Central memory CD4-positive, alpha-beta T cell (primary cell): ENCODE data around the gene STOML2.
"Not testable (repeated sequence)": the region's sequence is repeated elsewhere in the genome, so short reads cannot be mapped to it uniquely, and the experiment has no call there.

ENCODE experiments used
- DNase-seq: peaks from one replicate; pipeline ENCODE4 v3.0.0; 2022
- total RNA-seq, 3 experiments: gene quantifications; one replicate each; lab custom pipeline; 2026; lab: John Stamatoyannopoulos, UW

STOML2 gene, protein sequence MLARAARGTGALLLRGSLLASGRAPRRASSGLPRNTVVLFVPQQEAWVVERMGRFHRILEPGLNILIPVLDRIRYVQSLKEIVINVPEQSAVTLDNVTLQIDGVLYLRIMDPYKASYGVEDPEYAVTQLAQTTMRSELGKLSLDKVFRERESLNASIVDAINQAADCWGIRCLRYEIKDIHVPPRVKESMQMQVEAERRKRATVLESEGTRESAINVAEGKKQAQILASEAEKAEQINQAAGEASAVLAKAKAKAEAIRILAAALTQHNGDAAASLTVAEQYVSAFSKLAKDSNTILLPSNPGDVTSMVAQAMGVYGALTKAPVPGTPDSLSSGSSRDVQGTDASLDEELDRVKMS
- 20.6 to 168 (median 44.7) reads per million in 3 experiments for total RNA-seq

DNA sequence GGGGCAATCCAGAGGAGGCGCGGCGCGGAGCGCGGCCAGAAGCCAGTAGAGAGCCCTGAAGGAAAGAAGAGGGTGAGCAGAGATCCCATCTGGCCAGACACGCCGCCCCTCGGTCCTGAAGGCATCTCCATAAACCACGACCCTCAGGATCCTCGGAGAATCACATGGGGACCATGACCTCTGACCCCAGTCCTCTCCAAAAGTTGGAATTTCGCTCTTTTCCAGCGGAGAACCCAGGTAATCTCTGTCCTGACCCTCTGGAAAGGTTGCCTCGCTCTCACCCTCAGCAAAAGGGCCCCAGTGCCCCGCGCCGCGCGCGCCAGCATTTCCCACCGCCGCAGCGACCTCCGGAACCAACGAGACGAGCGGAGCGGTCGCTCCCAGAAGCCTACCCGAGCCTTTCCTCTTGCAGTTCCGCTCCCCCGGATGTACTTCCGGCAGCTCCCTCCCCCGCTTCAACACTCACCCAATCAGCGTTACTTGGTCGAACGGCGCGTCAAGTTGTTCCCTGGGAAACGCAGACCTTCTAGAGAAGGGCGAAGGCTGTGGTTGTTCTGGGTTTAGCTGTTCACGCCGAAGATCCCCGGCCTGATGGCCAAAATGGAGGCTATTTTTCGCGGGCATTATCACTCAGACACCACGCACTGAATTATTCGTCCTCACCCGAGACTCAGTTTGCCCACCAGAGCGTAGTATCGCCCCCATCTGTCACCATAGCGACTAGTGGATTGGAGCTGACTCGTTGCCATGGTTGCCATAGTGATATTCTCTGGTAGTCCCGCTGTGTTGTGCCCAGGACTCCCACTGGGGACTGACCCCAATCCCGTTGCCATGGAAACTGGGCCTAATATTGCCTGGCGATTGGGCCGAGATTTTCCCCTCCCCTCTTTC lies at the start of gene STOML2:
Gene STOML2 (minus strand): TSS at position 363 of the 891 bp plus-strand sequence. CDS start 37 bp downstream, at position 326.
- DNase-seq, result peak; percentile 93

DNA sequence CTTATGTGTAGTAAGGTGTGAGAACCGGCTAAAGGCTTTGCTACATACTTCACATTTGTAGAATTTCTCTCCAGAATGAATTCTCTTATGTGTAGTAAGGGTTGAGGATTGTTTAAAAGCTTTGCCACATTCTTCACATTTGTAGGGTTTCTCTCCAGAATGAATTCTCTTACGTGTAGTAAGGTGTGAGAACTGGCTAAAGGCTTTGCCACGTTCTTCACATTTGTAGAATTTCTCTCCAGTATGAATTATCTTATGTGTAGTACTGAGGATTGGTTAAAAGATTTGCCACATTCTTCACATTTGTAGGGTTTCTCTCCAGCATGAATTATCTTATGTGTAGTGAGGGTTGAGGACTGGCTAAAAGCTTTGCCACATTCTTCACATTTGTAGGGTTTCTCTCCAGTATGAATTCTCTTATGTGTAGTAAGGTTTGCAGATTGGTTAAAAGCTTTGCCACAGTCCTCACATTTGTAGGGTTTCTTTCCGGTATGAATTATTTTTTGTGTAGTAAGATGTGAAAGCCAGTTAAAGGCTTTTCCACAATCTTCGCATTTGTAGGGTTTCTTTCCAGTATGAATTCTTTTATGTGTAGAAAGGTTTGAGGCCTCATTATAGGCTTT lies 45.1 kb upstream of the STOML2 start:
- DNase-seq, result not testable (repeated sequence)

DNA sequence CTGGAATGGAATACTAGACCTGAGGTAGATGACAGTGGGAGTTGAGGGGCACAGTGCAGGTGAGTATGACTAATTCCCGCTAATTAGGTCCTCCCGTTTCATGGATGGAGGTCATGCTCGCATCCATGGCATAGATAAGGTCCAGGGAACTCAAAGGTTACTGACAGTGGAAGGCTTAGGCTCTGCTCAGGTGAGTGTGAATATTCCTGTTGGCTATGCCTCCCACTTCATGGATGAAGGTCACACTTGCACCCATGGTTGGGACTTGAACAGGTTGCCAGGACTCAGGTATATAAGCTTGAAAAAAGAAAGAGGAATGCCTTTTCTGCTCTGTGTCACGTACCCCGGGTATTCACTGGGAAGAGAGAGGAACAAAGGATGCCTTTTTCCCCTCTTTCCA lies 39.1 kb upstream of the STOML2 start:
- no peak for DNase-seq

- DNase-seq, result no peak
These were observed 37.2 kb upstream of the STOML2 start for GRCh38 chr9:35140093-35140492.

DNA sequence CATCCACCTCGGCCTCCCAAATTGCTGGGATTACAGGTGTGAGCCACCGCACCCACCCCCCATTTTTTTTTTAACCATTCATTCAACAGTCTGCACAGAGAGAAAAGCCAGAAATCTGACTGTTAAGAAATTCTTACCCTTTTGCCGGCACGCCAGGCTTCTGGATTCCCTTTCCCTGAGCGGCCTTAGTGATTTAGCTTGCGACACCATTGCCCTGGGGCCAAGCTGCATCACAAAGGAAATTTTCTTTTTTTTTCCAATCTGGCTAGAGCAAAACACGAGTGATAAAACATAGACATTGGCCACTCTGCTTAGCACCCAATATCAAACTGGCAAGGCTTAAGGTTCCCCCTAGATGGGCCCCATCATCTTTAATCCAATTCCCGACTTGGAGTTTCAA lies 33.9 kb upstream of the STOML2 start:
- DNase-seq, result no peak

DNA sequence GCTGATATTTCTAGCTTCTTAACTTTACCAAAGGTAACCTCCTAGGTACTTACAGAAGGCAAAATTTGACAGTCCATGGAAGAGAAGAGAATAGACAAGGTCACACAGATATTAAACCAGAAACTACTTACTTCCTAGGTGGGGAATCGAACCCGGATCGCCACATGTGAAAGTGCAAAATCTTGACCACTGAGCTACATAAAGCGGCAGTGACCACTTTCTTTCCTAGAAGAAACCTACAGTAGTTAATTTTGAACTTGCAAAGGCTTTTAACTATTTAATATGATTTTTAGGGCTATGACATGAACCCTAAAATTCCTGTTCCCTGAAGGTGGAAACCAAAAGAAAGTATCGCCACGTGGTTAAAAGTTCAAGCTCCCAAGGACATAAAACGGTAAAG lies 33.1 kb upstream of the STOML2 start:
- no peak for DNase-seq

DNA sequence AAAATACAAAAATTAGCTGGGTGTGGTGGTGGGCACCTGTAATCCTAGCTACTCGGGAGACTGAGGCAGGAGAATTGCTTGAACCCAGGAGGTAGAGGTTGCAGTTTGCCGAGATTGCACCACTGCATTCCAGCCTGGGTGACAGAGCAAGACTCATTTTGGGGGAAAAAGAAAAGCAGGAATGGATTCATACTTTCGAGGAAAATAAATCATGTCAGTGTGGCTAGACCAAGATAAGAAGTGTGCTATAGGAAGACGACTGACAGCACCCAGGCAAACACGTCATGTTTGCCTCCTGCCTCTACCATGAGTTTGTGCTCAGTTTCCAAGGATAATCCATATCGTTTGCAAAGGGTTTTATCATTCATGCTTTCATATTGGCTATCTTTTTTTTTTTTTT lies 32.0 kb upstream of the STOML2 start:
- DNase-seq, result no peak

GRCh38 chr9:35116898-35117551 lies 14.1 kb upstream of the STOML2 start:
- DNase-seq, result peak; percentile 86

- no peak for DNase-seq
These were observed 13.6 kb upstream of the STOML2 start for GRCh38 chr9:35116539-35116897.

GRCh38 chr9:35115680-35116538 lies 13.0 kb upstream of the STOML2 start, which contains the start of gene ATOSB:
Gene ATOSB, minus strand, starts transcription at chr9:35115862. Its CDS starts 7,588 bp downstream, at chr9:35108274.
- DNase-seq, result peak; percentile 90

- DNase-seq, result peak; percentile 31
These were observed 12.1 kb upstream of the STOML2 start for GRCh38 chr9:35114840-35115628.

GRCh38 chr9:35114113-35114839 lies 11.3 kb upstream of the STOML2 start:
- peak; percentile 71 for DNase-seq

GRCh38 chr9:35112257-35113020 lies 9.5 kb upstream of the STOML2 start:
- DNase-seq, result no peak

GRCh38 chr9:35111001-35111933 lies 8.3 kb upstream of the STOML2 start:
- peak; percentile 93 for DNase-seq

GRCh38 chr9:35110327-35110761 lies 7.4 kb upstream of the STOML2 start:
- no peak for DNase-seq

- no peak for DNase-seq
These were observed 6.1 kb upstream of the STOML2 start for GRCh38 chr9:35108946-35109575.

GRCh38 chr9:35108461-35108860 lies 5.5 kb upstream of the STOML2 start:
- DNase-seq, result no peak
